ENCODE results near the gene NKAIN2.

The NKAIN2 gene

DNA sequence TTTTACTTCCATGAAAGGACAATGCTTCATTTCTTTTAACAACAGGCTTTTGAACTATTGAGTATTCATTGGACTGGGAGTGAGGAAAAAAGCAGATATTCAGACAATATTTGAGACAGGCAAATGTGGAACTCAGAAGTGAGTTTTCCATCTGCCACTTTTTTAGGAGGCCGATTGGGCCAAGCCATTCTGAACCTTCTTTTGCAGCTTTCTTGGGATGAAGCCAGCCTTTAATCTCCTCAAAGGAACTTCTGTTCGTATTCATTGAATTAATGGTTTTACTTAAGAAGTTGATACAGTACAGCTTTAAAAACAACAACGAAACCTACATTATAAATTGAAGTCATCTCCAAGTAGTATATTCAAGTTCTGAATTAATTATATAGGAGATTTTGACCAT lies 971.5 kb downstream of the NKAIN2 start:
- WGBS (ENCODE audit: extremely low coverage, insufficient coverage, low lambda C conversion rate) = no CpG with 5 or more reads among the region's 3 CpGs
- H2BK5ac ChIP-seq (ENCODE audit: low read length) = no peak overlapping the region
- no peak overlapping the region for H3K27ac ChIP-seq (ENCODE audit: low read depth, low read length)
- H4K8ac ChIP-seq (ENCODE audit: low read depth, low read length) = no peak overlapping the region
- H3K79me2 ChIP-seq (ENCODE audit: control insufficient read depth, insufficient read depth, low read length) = no peaks in the 10 kb centered on the region
- H3K9ac ChIP-seq (ENCODE audit: low read length) = no peak overlapping the region
- no peaks in the 10 kb centered on the region for H3K27me3 ChIP-seq (ENCODE audit: insufficient read depth, low read length, poor library complexity)
- no peaks in the 10 kb centered on the region for H3K79me1 ChIP-seq (ENCODE audit: low read length)
- no peak overlapping the region for H2BK15ac ChIP-seq (replicated peaks; ENCODE audit: low read depth)
- H3K56ac ChIP-seq (ENCODE audit: low read length) = no peak overlapping the region
- H4K5ac ChIP-seq (ENCODE audit: low read length) = no peak overlapping the region
- no peak overlapping the region for H3K4ac ChIP-seq (ENCODE audit: low read depth, low read length)
- H3K18ac ChIP-seq (ENCODE audit: low read length) = no peak overlapping the region
- DNase-seq = no peak
- H3K23ac ChIP-seq (ENCODE audit: low read length) = no peak overlapping the region
- no peaks in the 10 kb centered on the region for H3K36me3 ChIP-seq (ENCODE audit: control insufficient read depth, insufficient read depth, low read length)
- H3K4me2 ChIP-seq (ENCODE audit: low read length) = no peak overlapping the region
- no peaks in the 10 kb centered on the region for H3K4me1 ChIP-seq (ENCODE audit: control insufficient read depth, low read depth, low read length)
- H2AK5ac ChIP-seq (ENCODE audit: low read length) = no peak overlapping the region
- no peak overlapping the region for H3K4me3 ChIP-seq (ENCODE audit: low read length)
- no peak overlapping the region for H2BK120ac ChIP-seq (ENCODE audit: low read depth, low read length)

DNA sequence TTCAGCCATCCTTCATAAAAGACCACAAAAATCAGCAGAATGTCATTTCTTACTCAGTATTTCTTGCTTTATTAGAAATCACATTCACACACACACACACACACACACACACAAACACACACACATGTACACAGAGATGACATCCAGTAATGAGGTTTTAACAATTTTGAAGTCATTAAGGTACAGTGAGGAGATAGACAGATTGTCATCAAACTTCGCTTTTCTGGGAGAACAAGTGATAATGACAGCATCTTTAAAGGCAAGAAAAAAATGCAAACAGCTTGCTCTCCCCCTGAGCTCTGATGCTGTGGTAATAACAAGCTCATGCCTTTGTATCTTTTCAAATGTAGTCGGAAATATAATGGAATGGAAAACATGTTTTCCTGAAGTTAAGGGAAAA lies 974.2 kb downstream of the NKAIN2 start:
- H3K56ac ChIP-seq (ENCODE audit: low read length) = no peak overlapping the region
- no peak overlapping the region for H3K4ac ChIP-seq (ENCODE audit: low read depth, low read length)
- no peak overlapping the region for H4K8ac ChIP-seq (ENCODE audit: low read depth, low read length)
- no peak overlapping the region for H3K27ac ChIP-seq (ENCODE audit: low read depth, low read length)
- H3K79me2 ChIP-seq (ENCODE audit: control insufficient read depth, insufficient read depth, low read length) = no peaks in the 10 kb centered on the region
- H2AK5ac ChIP-seq (ENCODE audit: low read length) = no peak overlapping the region
- H2BK5ac ChIP-seq (ENCODE audit: low read length) = no peak overlapping the region
- no peak overlapping the region for H3K23ac ChIP-seq (ENCODE audit: low read length)
- no peak for DNase-seq
- no peaks in the 10 kb centered on the region for H3K36me3 ChIP-seq (ENCODE audit: control insufficient read depth, insufficient read depth, low read length)
- no CpG with 5 or more reads among the region's 2 CpGs for WGBS (ENCODE audit: extremely low coverage, insufficient coverage, low lambda C conversion rate)
- H3K4me1 ChIP-seq (ENCODE audit: control insufficient read depth, low read depth, low read length) = no peaks in the 10 kb centered on the region
- H4K5ac ChIP-seq (ENCODE audit: low read length) = no peak overlapping the region
- no peak overlapping the region for H2BK15ac ChIP-seq (replicated peaks; ENCODE audit: low read depth)
- H2BK120ac ChIP-seq (ENCODE audit: low read depth, low read length) = no peak overlapping the region
- no peaks in the 10 kb centered on the region for H3K79me1 ChIP-seq (ENCODE audit: low read length)
- H3K27me3 ChIP-seq (ENCODE audit: insufficient read depth, low read length, poor library complexity) = no peaks in the 10 kb centered on the region
- no peak overlapping the region for H3K4me2 ChIP-seq (ENCODE audit: low read length)
- no peak overlapping the region for H3K9ac ChIP-seq (ENCODE audit: low read length)
- no peak overlapping the region for H3K4me3 ChIP-seq (ENCODE audit: low read length)
- H3K18ac ChIP-seq (ENCODE audit: low read length) = no peak overlapping the region

DNA sequence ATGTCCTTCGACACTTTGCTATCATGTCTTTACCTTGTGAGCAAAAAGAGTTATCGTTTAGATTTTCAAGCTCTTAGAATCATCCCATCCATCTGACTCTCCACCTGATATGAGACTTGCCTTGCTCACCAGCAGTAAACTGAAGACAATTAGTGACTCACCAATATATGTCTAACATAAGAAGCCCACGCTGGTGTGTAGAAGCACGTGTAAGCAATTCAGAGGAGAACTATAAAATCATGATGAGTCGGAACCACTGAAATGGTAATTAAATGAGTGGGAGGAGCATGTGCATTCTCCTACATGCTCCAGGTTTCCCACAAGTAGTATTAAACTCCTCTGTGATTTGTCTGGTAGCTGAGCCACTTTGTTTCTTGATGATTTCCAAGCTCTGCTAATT lies 977.0 kb downstream of the NKAIN2 start:
- Histone ChIP-seq H3K36me3 (ENCODE audit: control insufficient read depth, insufficient read depth, low read length) (no peaks in the 10 kb centered on the region), H3K9ac (ENCODE audit: low read length) (no peak overlapping the region), H3K27me3 (ENCODE audit: insufficient read depth, low read length, poor library complexity) (no peaks in the 10 kb centered on the region), H3K4me3 (ENCODE audit: low read length) (no peak overlapping the region), H2BK120ac (ENCODE audit: low read depth, low read length) (no peak overlapping the region), H2BK5ac (ENCODE audit: low read length) (no peak overlapping the region), H3K79me1 (ENCODE audit: low read length) (no peaks in the 10 kb centered on the region), H3K18ac (ENCODE audit: low read length) (no peak overlapping the region), H3K4me2 (ENCODE audit: low read length) (no peak overlapping the region), H3K4me1 (ENCODE audit: control insufficient read depth, low read depth, low read length) (no peaks in the 10 kb centered on the region), H3K4ac (ENCODE audit: low read depth, low read length) (no peak overlapping the region), H2AK5ac (ENCODE audit: low read length) (no peak overlapping the region), H3K27ac (ENCODE audit: low read depth, low read length) (no peak overlapping the region), H2BK15ac (replicated peaks; ENCODE audit: low read depth) (no peak overlapping the region), H3K56ac (ENCODE audit: low read length) (no peak overlapping the region), H3K79me2 (ENCODE audit: control insufficient read depth, insufficient read depth, low read length) (no peaks in the 10 kb centered on the region), H4K5ac (ENCODE audit: low read length) (no peak overlapping the region), H4K8ac (ENCODE audit: low read depth, low read length) (no peak overlapping the region), H3K23ac (ENCODE audit: low read length) (no peak overlapping the region)
- no CpG with 5 or more reads among the region's 5 CpGs for WGBS (ENCODE audit: extremely low coverage, insufficient coverage, low lambda C conversion rate)
- DNase-seq = no peak

DNA sequence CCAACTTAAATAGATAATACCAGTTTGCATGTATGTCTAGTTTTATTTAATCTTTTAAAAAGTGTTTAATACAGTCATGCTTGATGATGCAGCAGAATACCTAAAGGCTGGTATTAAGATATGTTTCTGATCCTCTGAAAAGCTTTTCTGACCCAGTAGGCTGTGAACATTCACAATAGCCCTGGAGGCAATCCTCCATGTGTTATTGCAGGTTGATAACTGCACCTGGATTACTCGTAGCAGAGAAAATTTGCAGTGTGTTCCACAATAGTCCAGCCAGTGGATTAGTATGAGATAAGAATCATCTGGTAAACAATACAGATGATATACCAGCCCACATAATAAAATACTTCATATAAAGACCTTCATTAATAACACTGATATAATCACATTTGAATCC lies 979.7 kb downstream of the NKAIN2 start:
- Histone ChIP-seq H4K5ac (ENCODE audit: low read length) (no peak overlapping the region), H2BK120ac (ENCODE audit: low read depth, low read length) (no peak overlapping the region), H3K23ac (ENCODE audit: low read length) (no peak overlapping the region), H2AK5ac (ENCODE audit: low read length) (no peak overlapping the region), H3K4me1 (ENCODE audit: control insufficient read depth, low read depth, low read length) (peaks cover 3% of the 10 kb centered on the region), H3K27ac (ENCODE audit: low read depth, low read length) (no peak overlapping the region), H3K79me1 (ENCODE audit: low read length) (no peaks in the 10 kb centered on the region), H3K79me2 (ENCODE audit: control insufficient read depth, insufficient read depth, low read length) (no peaks in the 10 kb centered on the region), H3K27me3 (ENCODE audit: insufficient read depth, low read length, poor library complexity) (no peaks in the 10 kb centered on the region), H3K36me3 (ENCODE audit: control insufficient read depth, insufficient read depth, low read length) (no peaks in the 10 kb centered on the region), H2BK15ac (replicated peaks; ENCODE audit: low read depth) (no peak overlapping the region), H3K18ac (ENCODE audit: low read length) (no peak overlapping the region), H3K4me3 (ENCODE audit: low read length) (no peak overlapping the region), H3K4me2 (ENCODE audit: low read length) (no peak overlapping the region), H4K8ac (ENCODE audit: low read depth, low read length) (no peak overlapping the region), H3K9ac (ENCODE audit: low read length) (no peak overlapping the region), H2BK5ac (ENCODE audit: low read length) (no peak overlapping the region), H3K56ac (ENCODE audit: low read length) (no peak overlapping the region), H3K4ac (ENCODE audit: low read depth, low read length) (no peak overlapping the region)
- no CpG with 5 or more reads among the region's 1 CpG for WGBS (ENCODE audit: extremely low coverage, insufficient coverage, low lambda C conversion rate)
- DNase-seq = no peak

DNA sequence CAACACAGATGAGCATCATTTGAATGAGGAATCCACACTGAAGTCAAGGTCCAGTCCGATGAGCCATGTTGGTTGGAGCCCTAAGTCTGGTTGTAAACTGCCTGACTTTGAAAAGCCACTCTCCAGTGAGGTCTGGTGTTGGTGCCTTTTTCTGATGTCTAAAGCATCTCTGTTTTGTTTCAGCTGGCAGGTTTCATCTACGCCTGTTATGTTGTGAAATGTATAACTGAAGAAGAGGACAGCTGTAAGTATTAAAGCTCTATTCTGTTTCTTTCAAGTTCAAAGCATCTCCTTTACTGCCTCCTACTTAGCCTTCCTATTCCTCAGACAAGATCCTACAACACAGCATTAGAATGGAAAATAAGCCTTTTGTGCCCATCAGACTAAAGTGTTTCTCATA lies 987.5 kb downstream of the NKAIN2 start:
- Histone ChIP-seq H4K8ac (ENCODE audit: low read depth, low read length) (no peak overlapping the region), H2AK5ac (ENCODE audit: low read length) (no peak overlapping the region), H3K27me3 (ENCODE audit: insufficient read depth, low read length, poor library complexity) (no peaks in the 10 kb centered on the region), H3K56ac (ENCODE audit: low read length) (no peak overlapping the region), H3K23ac (ENCODE audit: low read length) (no peak overlapping the region), H2BK120ac (ENCODE audit: low read depth, low read length) (no peak overlapping the region), H2BK5ac (ENCODE audit: low read length) (no peak overlapping the region), H3K79me2 (ENCODE audit: control insufficient read depth, insufficient read depth, low read length) (no peaks in the 10 kb centered on the region), H3K36me3 (ENCODE audit: control insufficient read depth, insufficient read depth, low read length) (no peaks in the 10 kb centered on the region), H3K18ac (ENCODE audit: low read length) (no peak overlapping the region), H2BK15ac (replicated peaks; ENCODE audit: low read depth) (no peak overlapping the region), H4K5ac (ENCODE audit: low read length) (no peak overlapping the region), H3K9ac (ENCODE audit: low read length) (no peak overlapping the region), H3K4ac (ENCODE audit: low read depth, low read length) (no peak overlapping the region), H3K27ac (ENCODE audit: low read depth, low read length) (no peak overlapping the region), H3K4me1 (ENCODE audit: control insufficient read depth, low read depth, low read length) (peaks cover 3% of the 10 kb centered on the region), H3K4me2 (ENCODE audit: low read length) (no peak overlapping the region), H3K79me1 (ENCODE audit: low read length) (no peaks in the 10 kb centered on the region), H3K4me3 (ENCODE audit: low read length) (no peak overlapping the region)
- DNase-seq = no peak
- WGBS (ENCODE audit: extremely low coverage, insufficient coverage, low lambda C conversion rate) = no CpG with 5 or more reads among the region's 2 CpGs

DNA sequence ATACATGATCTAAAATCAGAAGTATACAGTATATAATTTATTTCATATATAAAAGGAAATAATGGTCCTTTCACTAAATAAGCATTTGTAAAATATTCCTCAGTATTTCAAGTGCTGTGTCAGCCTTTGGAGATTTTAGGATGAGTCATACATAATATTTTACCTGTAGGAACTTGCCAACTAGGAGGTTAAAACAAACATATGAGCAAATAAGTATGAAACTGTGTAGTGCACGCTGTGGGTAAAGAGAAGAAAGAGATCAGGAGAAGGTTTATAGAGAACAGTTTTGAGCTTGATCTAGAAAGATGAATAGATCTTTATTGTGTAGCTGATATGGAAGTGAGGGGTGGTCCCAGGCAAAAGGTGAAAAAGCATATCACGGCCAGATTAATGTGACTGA lies 988.7 kb downstream of the NKAIN2 start:
- Histone ChIP-seq H3K4ac (ENCODE audit: low read depth, low read length) (no peak overlapping the region), H2AK5ac (ENCODE audit: low read length) (no peak overlapping the region), H2BK120ac (ENCODE audit: low read depth, low read length) (no peak overlapping the region), H3K9ac (ENCODE audit: low read length) (no peak overlapping the region), H3K79me2 (ENCODE audit: control insufficient read depth, insufficient read depth, low read length) (no peaks in the 10 kb centered on the region), H3K27me3 (ENCODE audit: insufficient read depth, low read length, poor library complexity) (no peaks in the 10 kb centered on the region), H3K4me1 (ENCODE audit: control insufficient read depth, low read depth, low read length) (peaks cover 2% of the 10 kb centered on the region), H3K79me1 (ENCODE audit: low read length) (no peaks in the 10 kb centered on the region), H3K4me3 (ENCODE audit: low read length) (no peak overlapping the region), H3K18ac (ENCODE audit: low read length) (no peak overlapping the region), H3K4me2 (ENCODE audit: low read length) (no peak overlapping the region), H2BK15ac (replicated peaks; ENCODE audit: low read depth) (no peak overlapping the region), H3K36me3 (ENCODE audit: control insufficient read depth, insufficient read depth, low read length) (no peaks in the 10 kb centered on the region), H3K56ac (ENCODE audit: low read length) (no peak overlapping the region), H3K27ac (ENCODE audit: low read depth, low read length) (no peak overlapping the region), H2BK5ac (ENCODE audit: low read length) (no peak overlapping the region), H4K5ac (ENCODE audit: low read length) (no peak overlapping the region), H3K23ac (ENCODE audit: low read length) (no peak overlapping the region), H4K8ac (ENCODE audit: low read depth, low read length) (no peak overlapping the region)
- WGBS (ENCODE audit: extremely low coverage, insufficient coverage, low lambda C conversion rate) = no CpG with 5 or more reads among the region's 2 CpGs
- DNase-seq = no peak
